GM19328 (cell line): Measurements from ENCODE around the gene SLC36A2.

Experiments
- ATAC-seq: cut with Tn5 transposase; IDR thresholded peaks from one replicate; pipeline ENCODE4 v1.9.1; 2021; ENCODE audit warnings: mild to moderate bottlenecking, moderate library complexity; ENCODE audit not compliant: unreplicated experiment

Gene SLC36A2

GRCh38 chr5:151285683-151286082 is 61.7 kb downstream of the SLC36A2 start:
- ATAC-seq = no peak

- no peak for ATAC-seq
Observed at GRCh38 chr5:151284392-151284967, 62.9 kb downstream of the SLC36A2 start.

GRCh38 chr5:151283120-151283825 is 64.1 kb downstream of the SLC36A2 start:
- no peak for ATAC-seq

- no peak for ATAC-seq
Observed at GRCh38 chr5:151281001-151281639, 66.2 kb downstream of the SLC36A2 start.

- no peak for ATAC-seq
Observed at GRCh38 chr5:151280443-151280842, 66.9 kb downstream of the SLC36A2 start.

- ATAC-seq = no peak
Observed at GRCh38 chr5:151278845-151279244, 68.5 kb downstream of the SLC36A2 start.

GRCh38 chr5:151275803-151276202 is 71.6 kb downstream of the SLC36A2 start:
- no peak for ATAC-seq

GRCh38 chr5:151274666-151275065 is 72.7 kb downstream of the SLC36A2 start:
- no peak for ATAC-seq

GRCh38 chr5:151271336-151271735 is 76.0 kb downstream of the SLC36A2 start:
- no peak for ATAC-seq

- peak; percentile 68 for ATAC-seq
Observed at GRCh38 chr5:151270599-151270998, 76.8 kb downstream of the SLC36A2 start.

- no peak for ATAC-seq
Observed at GRCh38 chr5:151267491-151268260, 79.7 kb downstream of the SLC36A2 start.
